ENCODE data around the gene GM2A. TPM values are rescaled to one million over a fixed set of nuclear protein-coding genes. Genes with fewer than 3 reads are reported as not detected.

The GM2A gene
- total RNA-seq, result 125 and 156 TPM in 2 replicates

DNA sequence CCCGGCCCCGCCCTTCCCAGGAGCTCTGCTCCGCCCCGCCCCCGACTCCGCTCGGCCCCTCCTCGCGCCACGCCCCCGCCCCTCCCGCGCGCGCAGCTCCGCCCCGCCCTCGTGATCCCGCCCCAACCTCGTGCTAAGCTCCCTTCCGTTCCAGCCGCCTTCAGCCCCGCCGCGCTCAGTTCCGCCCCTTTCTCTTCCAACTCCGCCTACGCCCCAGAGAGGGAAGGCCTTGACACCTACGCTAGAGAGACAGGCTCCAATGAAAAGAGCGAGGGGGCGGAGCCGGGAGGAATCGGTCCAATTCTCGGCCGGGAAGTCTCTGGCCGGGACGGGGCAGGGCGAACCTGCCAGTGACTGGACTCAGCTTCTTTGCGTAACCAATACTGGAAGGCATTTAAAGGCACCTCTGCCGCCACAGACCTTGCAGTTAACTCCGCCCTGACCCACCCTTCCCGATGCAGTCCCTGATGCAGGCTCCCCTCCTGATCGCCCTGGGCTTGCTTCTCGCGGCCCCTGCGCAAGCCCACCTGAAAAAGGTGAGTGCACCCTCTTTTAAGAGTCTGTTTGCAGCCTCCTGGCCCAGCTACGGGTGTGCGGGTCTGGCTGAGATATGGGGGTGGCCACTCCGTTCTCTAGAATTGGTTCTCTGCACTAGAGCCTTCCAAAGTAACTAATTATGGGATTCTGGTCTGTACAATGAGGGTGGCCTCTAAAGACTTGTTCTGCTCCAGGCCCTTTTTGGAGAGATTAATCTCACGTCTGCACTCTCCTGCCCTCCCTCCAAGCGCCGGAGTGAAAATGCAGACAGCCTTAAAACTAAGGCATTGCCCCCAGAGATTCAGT is at the start of gene GM2A:
TSS of gene GM2A (plus strand) at position 424 of the 843 bp plus-strand sequence. CDS start at position 456, 32 bp downstream.

DNA sequence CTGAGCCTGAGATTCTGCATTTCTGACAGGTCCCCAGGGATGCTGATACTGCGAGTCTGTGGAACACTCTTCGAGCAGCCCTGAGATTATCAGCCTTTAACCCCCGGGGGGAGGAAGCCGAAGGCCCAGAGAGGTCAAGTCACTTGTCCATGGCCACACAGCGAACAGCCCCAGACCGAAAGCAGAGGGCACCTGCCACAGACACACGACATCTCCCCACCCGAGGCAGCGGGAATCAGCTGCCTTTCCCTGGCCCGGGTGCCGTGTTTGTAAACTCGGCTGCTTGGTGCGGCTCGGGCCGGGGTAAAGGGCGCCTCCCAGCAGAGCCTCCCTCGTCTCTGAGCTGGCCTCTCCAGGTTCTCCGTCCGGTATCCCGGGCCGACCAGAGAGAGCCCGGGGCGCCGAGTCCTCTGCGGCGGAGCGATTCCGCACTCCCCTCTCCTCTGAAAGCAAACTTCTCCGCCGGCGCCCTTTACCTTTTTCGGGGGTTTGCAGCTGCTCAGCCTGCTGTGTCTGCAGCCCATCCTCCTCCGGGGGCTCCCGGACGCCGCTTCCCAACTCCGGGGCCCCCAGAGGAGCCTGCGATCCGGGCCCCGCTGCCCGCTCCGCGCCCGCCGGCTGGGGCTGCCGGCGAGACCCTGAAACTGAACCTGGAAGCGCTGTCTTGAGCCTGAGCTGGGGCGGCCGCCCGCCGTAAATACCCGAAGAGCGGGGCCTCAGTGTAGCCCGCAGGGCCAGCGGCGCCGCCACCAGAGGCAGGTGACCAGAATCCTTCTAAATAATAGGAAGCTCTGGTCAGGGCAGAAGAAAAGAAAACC is 29.3 kb upstream of the GM2A start, which contains the start of gene CCDC69:
TSS of gene CCDC69 (minus strand) at position 646 of the 818 bp plus-strand sequence. CDS start at position 524, 122 bp downstream.

DNA sequence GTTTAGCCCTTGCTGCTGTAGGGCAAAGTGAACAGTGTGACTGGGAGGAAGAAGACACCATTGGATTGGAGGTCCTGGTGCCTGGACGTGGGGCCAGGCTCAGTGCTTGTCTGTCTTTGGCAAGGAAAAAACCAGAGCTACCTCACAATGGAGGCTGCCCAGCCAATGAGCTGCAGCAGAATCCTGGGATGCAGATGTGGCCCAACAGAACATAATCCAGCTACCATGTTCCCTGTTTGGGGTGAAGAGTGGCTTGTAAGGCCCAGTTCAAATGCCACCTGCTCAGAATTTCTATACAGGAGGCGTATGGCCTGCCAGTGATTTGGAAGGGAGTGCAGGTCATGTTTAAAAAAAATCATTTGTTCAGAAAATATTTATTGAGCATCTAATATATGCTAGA is 50.7 kb downstream of the GM2A start, which contains the start of gene SLC36A3:
TSS of gene SLC36A3 (minus strand) at position 101 of the 400 bp plus-strand sequence. CDS start 412 bp downstream, outside the sequence.

Other genes starting within 250 kb of the GM2A start
- gene GPX3, start 232.6 kb upstream of the GM2A start, total RNA-seq, result 31.5 and 46.1 TPM in 2 replicates
- 112 and 114 TPM in 2 replicates for gene TNIP1, start 172.2 kb upstream of the GM2A start, total RNA-seq
- gene ANXA6, start 95.4 kb upstream of the GM2A start, total RNA-seq, result 12.3 and 13.9 TPM in 2 replicates
- gene CCDC69, start 29.1 kb upstream of the GM2A start, total RNA-seq, result 2.8 and 3.1 TPM in 2 replicates
- not detected in 2 replicates for gene SLC36A3, start 50.6 kb downstream of the GM2A start, total RNA-seq
- not detected in 2 replicates for gene SLC36A2, start 94.4 kb downstream of the GM2A start, total RNA-seq
- gene SLC36A1, start 194.4 kb downstream of the GM2A start, total RNA-seq, result 5.6 and 7.5 TPM in 2 replicates

Data from airway epithelial cell (primary cell).